ENCODE data around the gene FOXR1.

FOXR1 gene

DNA sequence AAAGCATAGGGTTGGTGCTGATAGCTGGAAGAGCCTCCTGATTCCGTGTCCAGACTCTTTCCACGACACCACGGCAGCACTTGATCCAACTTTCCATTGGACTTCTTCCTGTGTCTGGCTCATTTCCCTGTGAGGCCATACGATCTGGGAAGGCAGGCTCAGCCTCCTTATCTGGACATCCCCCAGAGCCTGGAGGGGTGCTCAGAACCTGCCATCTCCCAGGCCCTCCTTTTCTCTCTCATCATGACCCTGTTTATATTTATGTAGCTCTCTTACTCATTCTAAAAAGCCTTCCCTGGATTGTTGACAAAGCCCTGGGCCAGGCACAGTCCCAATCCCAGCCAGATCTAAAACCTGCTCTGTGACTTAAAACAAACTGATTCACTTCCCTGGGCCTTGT is 38.1 kb upstream of the FOXR1 start:
- H3K4me3 ChIP-seq (replicated peaks; ENCODE audit: low read depth, low read length), result no peak overlapping the region
- TF ChIP-seq CTCF (IDR thresholded peaks at IDR 0.05; ENCODE audit: low read length, missing control alignments), result no peak
- no peak for DNase-seq (ENCODE audit: low read depth)

- TF ChIP-seq CTCF (IDR thresholded peaks at IDR 0.05; ENCODE audit: low read length, missing control alignments), result no peak
Observed at GRCh38 chr11:118935376-118935775, 36.2 kb upstream of the FOXR1 start.

GRCh38 chr11:118938491-118939403 is 32.8 kb upstream of the FOXR1 start:
- peak; percentile 39 for DNase-seq (ENCODE audit: low read depth)
- no peak overlapping the region for H3K4me3 ChIP-seq (replicated peaks; ENCODE audit: low read depth, low read length)
- TF ChIP-seq CTCF (IDR thresholded peaks at IDR 0.05; ENCODE audit: low read length, missing control alignments), result no peak

More at GRCh38 chr11:118935376-118935775, 36.2 kb upstream of the FOXR1 start:
- no peak for DNase-seq (ENCODE audit: low read depth)
- H3K4me3 ChIP-seq (replicated peaks; ENCODE audit: low read depth, low read length), result no peak overlapping the region

DNA sequence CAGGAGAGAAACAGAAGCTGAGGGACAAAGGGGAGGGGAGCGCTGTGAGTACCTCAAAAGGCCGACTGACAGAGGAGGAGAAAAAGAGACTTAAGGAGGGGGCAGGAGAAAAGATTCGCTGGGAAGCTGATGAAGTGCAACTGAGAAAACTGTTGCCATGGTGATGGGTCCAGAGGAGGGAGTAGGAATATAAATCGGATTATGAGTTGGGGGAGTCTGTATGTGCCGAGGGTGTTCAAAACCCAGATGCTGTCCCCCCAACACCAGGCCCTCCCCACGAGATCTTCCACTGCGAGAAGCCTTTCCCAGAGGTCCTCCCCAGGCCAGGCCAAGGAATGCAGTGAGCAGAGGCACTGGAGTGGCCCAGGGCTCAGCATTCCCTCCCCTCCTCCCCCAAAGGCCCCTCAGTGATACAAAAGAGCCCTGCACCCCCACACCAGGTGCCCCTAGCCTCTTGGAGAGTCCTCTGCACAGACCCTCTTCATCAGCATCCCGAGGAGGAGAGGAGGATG is 32.1 kb upstream of the FOXR1 start:
- no peak for DNase-seq (ENCODE audit: low read depth)
- no peak overlapping the region for H3K4me3 ChIP-seq (replicated peaks; ENCODE audit: low read depth, low read length)
- no peak for TF ChIP-seq CTCF (IDR thresholded peaks at IDR 0.05; ENCODE audit: low read length, missing control alignments)

GRCh38 chr11:118939953-118940598 is 31.5 kb upstream of the FOXR1 start:
- no peak overlapping the region for H3K4me3 ChIP-seq (replicated peaks; ENCODE audit: low read depth, low read length)
- no peak for TF ChIP-seq CTCF (IDR thresholded peaks at IDR 0.05; ENCODE audit: low read length, missing control alignments)
- DNase-seq (ENCODE audit: low read depth), result peak; percentile 34

- no peak for DNase-seq (ENCODE audit: low read depth)
- TF ChIP-seq CTCF (IDR thresholded peaks at IDR 0.05; ENCODE audit: low read length, missing control alignments), result no peak
- no peak overlapping the region for H3K4me3 ChIP-seq (replicated peaks; ENCODE audit: low read depth, low read length)
Observed at GRCh38 chr11:118947091-118947490, 24.5 kb upstream of the FOXR1 start.

Measured in fibroblast of pulmonary artery (primary cell).